GM12878 (cell line): ENCODE results near the gene SELENOM.

Experiments used
- EZH2 ChIP-seq: IDR thresholded peaks from 2 replicates; pipeline ENCODE4 v1.6.1; 2012; ENCODE audit warnings: low read depth, mild to moderate bottlenecking, control low read depth, inconsistent platforms, low read length, borderline replicate concordance; ENCODE audit not compliant: control insufficient read depth
- HDAC2 ChIP-seq: fragments of 200-600 bp; sonication (generic); IDR thresholded peaks from 2 replicates; pipeline ENCODE4 v1.6.1; 2017
- KAT2A ChIP-seq: conservative IDR thresholded peaks from 2 replicates; pipeline ENCODE4 v1.6.1; 2011; ENCODE audit warnings: low read depth, low read length; ENCODE audit not compliant: control insufficient read depth
- MYC ChIP-seq: IDR thresholded peaks from 2 replicates; pipeline ENCODE4 v1.6.1; 2011; ENCODE audit warnings: mild to moderate bottlenecking, low read length, moderate library complexity, inconsistent platforms; ENCODE audit not compliant: insufficient read depth, insufficient replicate concordance, insufficient read length, severe bottlenecking
- POLR2A ChIP-seq: IDR thresholded peaks from 2 replicates; pipeline ENCODE4 v1.6.1; 2011; ENCODE audit warnings: low read depth, mild to moderate bottlenecking, low read length
- POLR2AphosphoS2 ChIP-seq: IDR thresholded peaks from 2 replicates; pipeline ENCODE4 v1.6.1; 2011; ENCODE audit warnings: low read depth, mild to moderate bottlenecking, low read length, improper control_type of control experiment, moderate library complexity
- POLR2AphosphoS5 ChIP-seq: IDR thresholded peaks from 2 replicates; pipeline ENCODE4 v1.6.1; 2011; ENCODE audit warnings: mild to moderate bottlenecking, low read length, inconsistent platforms
- SMC3 ChIP-seq: IDR thresholded peaks from 2 replicates; pipeline ENCODE4 v1.6.1; 2011; ENCODE audit warnings: low read length, improper control_type of control experiment, borderline replicate concordance
- ZNF384 ChIP-seq: IDR thresholded peaks from 2 replicates; pipeline ENCODE4 v1.6.1; 2012; ENCODE audit warnings: low read depth, mild to moderate bottlenecking, low read length, improper control_type of control experiment, borderline replicate concordance
- TF ChIP-seq, protein P1 (sequence below), 3 experiments: IDR thresholded peaks in 2 of 3; conservative IDR thresholded peaks in 1 of 3; 2 replicates each; pipeline ENCODE4 v1.5.1; 2011; ENCODE audit warnings: low read depth in 3 of 3, low read length in 3 of 3, mild to moderate bottlenecking in 3 of 3, control low read depth in 2 of 3, moderate library complexity in 2 of 3, inconsistent platforms in 1 of 3, mixed read lengths in 1 of 3; ENCODE audit not compliant: control insufficient read depth in 2 of 3, insufficient read depth in 1 of 3; ENCODE audit errors: extremely low read depth in 1 of 3

DNA sequence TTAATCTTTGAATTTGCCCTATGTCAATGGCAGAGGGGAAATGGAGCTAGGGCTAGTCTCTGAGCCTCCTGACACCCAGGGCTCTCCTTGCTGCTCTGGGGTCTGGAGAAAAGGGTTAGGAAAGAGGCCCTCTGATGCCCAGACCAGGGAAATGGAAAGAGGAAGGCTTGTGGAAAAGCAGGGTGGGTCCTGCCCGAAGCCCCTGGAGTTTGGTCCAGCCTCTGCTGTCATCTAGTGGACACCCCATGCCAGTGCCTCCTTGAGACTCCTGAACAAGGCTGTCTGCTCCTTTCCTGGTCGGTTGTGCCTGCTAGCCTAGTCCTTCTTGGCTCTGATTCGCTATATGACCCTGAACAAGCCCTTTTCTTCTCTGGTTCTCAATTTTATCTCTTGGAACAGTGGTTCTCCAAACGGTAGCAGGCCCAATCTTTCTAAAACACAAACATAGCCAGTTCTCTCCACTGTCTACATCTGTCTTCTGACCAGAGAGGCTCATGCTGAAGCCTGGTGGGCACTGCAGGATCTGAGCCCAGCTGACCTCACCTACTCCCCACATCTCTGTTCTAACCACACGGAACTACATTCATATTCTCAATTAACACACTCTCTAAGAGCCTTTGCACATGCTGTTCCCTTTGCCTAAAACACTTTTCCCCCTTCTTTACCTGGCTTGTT lies 41.7 kb upstream of the SELENOM start:
- TF ChIP-seq KAT2A (no peak), MYC (no peak), POLR2AphosphoS5 (no peak), POLR2A (no peak), SMC3 (peak; percentile 74), ZNF384 (no peak), HDAC2 (no peak), POLR2AphosphoS2 (no peak), EZH2 (no peak)
- TF ChIP-seq, protein P1, sequence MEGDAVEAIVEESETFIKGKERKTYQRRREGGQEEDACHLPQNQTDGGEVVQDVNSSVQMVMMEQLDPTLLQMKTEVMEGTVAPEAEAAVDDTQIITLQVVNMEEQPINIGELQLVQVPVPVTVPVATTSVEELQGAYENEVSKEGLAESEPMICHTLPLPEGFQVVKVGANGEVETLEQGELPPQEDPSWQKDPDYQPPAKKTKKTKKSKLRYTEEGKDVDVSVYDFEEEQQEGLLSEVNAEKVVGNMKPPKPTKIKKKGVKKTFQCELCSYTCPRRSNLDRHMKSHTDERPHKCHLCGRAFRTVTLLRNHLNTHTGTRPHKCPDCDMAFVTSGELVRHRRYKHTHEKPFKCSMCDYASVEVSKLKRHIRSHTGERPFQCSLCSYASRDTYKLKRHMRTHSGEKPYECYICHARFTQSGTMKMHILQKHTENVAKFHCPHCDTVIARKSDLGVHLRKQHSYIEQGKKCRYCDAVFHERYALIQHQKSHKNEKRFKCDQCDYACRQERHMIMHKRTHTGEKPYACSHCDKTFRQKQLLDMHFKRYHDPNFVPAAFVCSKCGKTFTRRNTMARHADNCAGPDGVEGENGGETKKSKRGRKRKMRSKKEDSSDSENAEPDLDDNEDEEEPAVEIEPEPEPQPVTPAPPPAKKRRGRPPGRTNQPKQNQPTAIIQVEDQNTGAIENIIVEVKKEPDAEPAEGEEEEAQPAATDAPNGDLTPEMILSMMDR (IDR thresholded peaks at IDR 0.05 in 2 of 3, conservative IDR thresholded peaks at IDR 0.05 in 1 of 3; ENCODE audit: control insufficient read depth in 2 of 3, extremely low read depth in 1 of 3, insufficient read depth in 1 of 3, low read depth in 3 of 3, low read length in 3 of 3), result peak; percentile 87 to 94 (median 90)
